Measurements from ENCODE around the gene GPNMB.

DNA sequence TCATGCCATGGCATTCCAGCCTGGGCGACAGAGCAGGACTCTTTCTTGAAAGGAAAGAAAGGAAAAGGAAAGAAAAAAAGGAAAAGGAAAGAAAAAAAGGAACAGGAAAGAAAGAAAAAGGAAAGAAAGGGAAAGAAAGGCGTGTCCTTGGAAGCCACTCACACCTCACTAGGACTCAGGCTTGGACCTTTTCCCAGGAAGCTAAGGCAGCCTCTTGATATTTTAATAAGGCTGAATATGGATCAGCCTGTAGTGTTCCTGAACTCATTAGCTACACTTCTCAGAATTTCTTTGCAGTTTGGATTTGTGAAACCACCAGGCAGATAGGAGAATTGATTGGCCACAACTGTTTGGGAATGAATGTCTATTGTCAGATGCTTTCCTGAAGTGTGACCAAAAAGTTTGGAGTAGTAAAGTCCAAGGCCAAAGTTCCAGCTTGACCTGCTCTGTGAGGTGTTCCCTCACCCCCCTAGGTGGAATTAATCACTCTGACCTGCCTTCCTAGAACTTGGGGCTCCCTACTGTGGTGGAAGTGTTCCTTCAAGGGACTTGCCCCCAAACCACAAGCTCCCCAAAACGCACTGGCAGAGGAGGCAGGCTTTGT is 45.5 kb downstream of the GPNMB start:
- TF ChIP-seq POLR2AphosphoS5 (IDR thresholded peaks at IDR 0.05; ENCODE audit: insufficient read depth in 1 of 2, low read depth in 1 of 2) (no peak), POLR2A (IDR thresholded peaks at IDR 0.05) (no peak)
- TF ChIP-seq, protein P1, sequence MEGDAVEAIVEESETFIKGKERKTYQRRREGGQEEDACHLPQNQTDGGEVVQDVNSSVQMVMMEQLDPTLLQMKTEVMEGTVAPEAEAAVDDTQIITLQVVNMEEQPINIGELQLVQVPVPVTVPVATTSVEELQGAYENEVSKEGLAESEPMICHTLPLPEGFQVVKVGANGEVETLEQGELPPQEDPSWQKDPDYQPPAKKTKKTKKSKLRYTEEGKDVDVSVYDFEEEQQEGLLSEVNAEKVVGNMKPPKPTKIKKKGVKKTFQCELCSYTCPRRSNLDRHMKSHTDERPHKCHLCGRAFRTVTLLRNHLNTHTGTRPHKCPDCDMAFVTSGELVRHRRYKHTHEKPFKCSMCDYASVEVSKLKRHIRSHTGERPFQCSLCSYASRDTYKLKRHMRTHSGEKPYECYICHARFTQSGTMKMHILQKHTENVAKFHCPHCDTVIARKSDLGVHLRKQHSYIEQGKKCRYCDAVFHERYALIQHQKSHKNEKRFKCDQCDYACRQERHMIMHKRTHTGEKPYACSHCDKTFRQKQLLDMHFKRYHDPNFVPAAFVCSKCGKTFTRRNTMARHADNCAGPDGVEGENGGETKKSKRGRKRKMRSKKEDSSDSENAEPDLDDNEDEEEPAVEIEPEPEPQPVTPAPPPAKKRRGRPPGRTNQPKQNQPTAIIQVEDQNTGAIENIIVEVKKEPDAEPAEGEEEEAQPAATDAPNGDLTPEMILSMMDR (IDR thresholded peaks at IDR 0.05) = no peak
